ENCODE measurements around the gene NLRC5.
"Not testable (repeated sequence)": the region's sequence is repeated elsewhere in the genome, so short reads cannot be mapped to it uniquely, and the experiment has no call there.

The NLRC5 gene

GRCh38 chr16:56982695-56983094 lies 6.7 kb upstream of the NLRC5 start:
- DNase-seq, result no peak

GRCh38 chr16:56983211-56983751 lies 6.1 kb upstream of the NLRC5 start:
- no peak for DNase-seq

GRCh38 chr16:56984639-56985038 lies 4.7 kb upstream of the NLRC5 start:
- no peak for DNase-seq

- DNase-seq, result no peak
Measured at GRCh38 chr16:56985288-56985961, 3.9 kb upstream of the NLRC5 start.

GRCh38 chr16:56985962-56986360 lies 3.4 kb upstream of the NLRC5 start:
- DNase-seq, result no peak

GRCh38 chr16:56986361-56986760 lies 3.0 kb upstream of the NLRC5 start:
- DNase-seq, result no peak

- DNase-seq, result not testable (repeated sequence)
Measured at GRCh38 chr16:56986908-56987307, 2.4 kb upstream of the NLRC5 start.

GRCh38 chr16:56987692-56988091 lies 1.7 kb upstream of the NLRC5 start:
- DNase-seq, result no peak

- no peak for DNase-seq
Measured at GRCh38 chr16:56988161-56988947, 1.0 kb upstream of the NLRC5 start.

- no peak for DNase-seq
Measured at GRCh38 chr16:56989988-56990387, 631 bp downstream of the NLRC5 start.

GRCh38 chr16:56990407-56991286 lies 1.3 kb downstream of the NLRC5 start:
- DNase-seq, result no peak

- not testable (repeated sequence) for DNase-seq
Measured at GRCh38 chr16:56992431-56992830, 3.1 kb downstream of the NLRC5 start.

- DNase-seq, result no peak
Measured at GRCh38 chr16:56993204-56993603, 3.8 kb downstream of the NLRC5 start.

- DNase-seq, result no peak
Measured at GRCh38 chr16:56994311-56994710, 5.0 kb downstream of the NLRC5 start.

GRCh38 chr16:56995136-56995805 lies 5.9 kb downstream of the NLRC5 start:
- DNase-seq, result no peak

GRCh38 chr16:56997264-56997663 lies 7.9 kb downstream of the NLRC5 start:
- no peak for DNase-seq

- no peak for DNase-seq
Measured at GRCh38 chr16:56997931-56998330, 8.6 kb downstream of the NLRC5 start.

- DNase-seq, result no peak
Measured at GRCh38 chr16:56998352-56998751, 9.0 kb downstream of the NLRC5 start.

- DNase-seq, result no peak
Measured at GRCh38 chr16:56998861-56999260, 9.5 kb downstream of the NLRC5 start.

GRCh38 chr16:56999409-57000270 lies 10.3 kb downstream of the NLRC5 start:
- no peak for DNase-seq

GRCh38 chr16:57000271-57001025 lies 11.1 kb downstream of the NLRC5 start:
- DNase-seq, result no peak
